Lung microvascular endothelial cell (primary cell): ENCODE measurements around the gene FANCG. TPM values are rescaled to one million over a fixed set of nuclear protein-coding genes. Genes with fewer than 3 reads are reported as not detected.

Experiments used
- total RNA-seq: library from RNA; depleted of rRNA; stranded (reverse); fragments of >200 nt; gene quantifications from 2 replicates; pipeline ENCODE4 v1.2.1, GENCODE V29; 2014

FANCG gene
- total RNA-seq, 1 donor from 2014 or later, result 9.7 TPM

Other genes with a start within 250 kb of the FANCG start
- not detected in 2 replicates for gene PHF24, start 121.7 kb downstream of the FANCG start, total RNA-seq
- 2.4 and 3.1 TPM in 2 replicates for gene DNAJB5, start 90.2 kb downstream of the FANCG start, total RNA-seq
- gene VCP, start 7.3 kb downstream of the FANCG start, total RNA-seq, result 443 and 473 TPM in 2 replicates
- 7.2 and 8.7 TPM in 2 replicates for gene PIGO, start 16.6 kb upstream of the FANCG start, total RNA-seq
- gene STOML2, start 23.2 kb upstream of the FANCG start, total RNA-seq, result 153 and 167 TPM in 2 replicates
- gene ATOSB, start 35.9 kb upstream of the FANCG start, total RNA-seq, result 5.6 and 7.4 TPM in 2 replicates
- 16.3 and 20.4 TPM in 2 replicates for gene UNC13B, start 82.1 kb upstream of the FANCG start, total RNA-seq